Endothelial cell of umbilical vein (primary cell): ENCODE results near the gene LRR1. TPM values are rescaled to one million over a fixed set of nuclear protein-coding genes. Genes with fewer than 3 reads are reported as not detected.

Experiments
- BruUV-seq: library from RNA; stranded (reverse); fragments of 400-500 nt; replicated peaks from 2 replicates; lab custom pipeline; 2021; lab: Mats Ljungman, UMichigan
- CTCF ChIA-PET: fragments of 300-600, 350-600 bp; sonication (Branson Sonifier 250); formaldehyde crosslinking; loops from one replicate; lab custom pipeline; 2021; ENCODE audit warnings: antibody characterized with exemption, inconsistent platforms; lab: Charles Lee
- POLR2A ChIA-PET: fragments of 300-600, 350-600 bp; sonication (Branson Sonifier 250); formaldehyde crosslinking; loops from one replicate; lab custom pipeline; 2021; ENCODE audit warnings: antibody characterized with exemption, inconsistent platforms; lab: Charles Lee
- DNase-seq: peaks from one replicate; pipeline ENCODE4 v3.0.0-alpha.2; 2011; ENCODE audit warnings: low read depth, low spot score
- FAIRE-seq: peaks from 2 replicates; lab custom pipeline; 2011; peaks lifted over from hg19 to GRCh38; lab: Jason Lieb, UNC
- H2AFZ ChIP-seq: 2 replicates; pipeline ENCODE4 v1.6.0; 2012; ENCODE audit warnings: low read depth, low read length, control low read depth, inconsistent platforms
- H3K27ac ChIP-seq: 2 replicates; pipeline ENCODE4 v1.5.1; 2011; ENCODE audit warnings: low read depth, mild to moderate bottlenecking, control low read depth, low read length, moderate library complexity; ENCODE audit not compliant: insufficient read depth
- H3K27me3 ChIP-seq, 2 experiments: 2 replicates each; pipeline versions ENCODE4 v1.6.0 to v1.6.1; 2011; ENCODE audit warnings: low read length in 2 of 2, mixed read lengths in 1 of 2; ENCODE audit not compliant: control insufficient read depth in 2 of 2, insufficient read depth in 2 of 2
- H3K36me3 ChIP-seq, 2 experiments: 2 replicates in 1 of 2; 3 replicates in 1 of 2; pipeline ENCODE4 v1.5.1; 2011; ENCODE audit warnings: low read length in 2 of 2, mild to moderate bottlenecking in 1 of 2, moderate library complexity in 1 of 2; ENCODE audit not compliant: control insufficient read depth in 2 of 2, insufficient read depth in 2 of 2; ENCODE audit errors: extremely low read depth in 1 of 2
- H3K4me1 ChIP-seq: 3 replicates; pipeline ENCODE4 v1.5.1; 2011; ENCODE audit warnings: mild to moderate bottlenecking, low read length; ENCODE audit not compliant: control insufficient read depth, insufficient read depth; ENCODE audit errors: extremely low read depth
- H3K4me2 ChIP-seq: 2 replicates; pipeline ENCODE4 v1.6.1; 2011; ENCODE audit warnings: low read length, control low read depth, mixed read lengths; ENCODE audit not compliant: insufficient read depth
- H3K4me3 ChIP-seq, 3 experiments: fragments of 200-600 bp in 1 of 3; sonication (generic), shearing (Covaris generic) in 1 of 3; replicated peaks in 1 of 3; 2 replicates each; pipeline ENCODE4 v1.5.1; 2011 to 2016; ENCODE audit warnings: control low read depth in 3 of 3, low read length in 3 of 3, mild to moderate bottlenecking in 2 of 3, inconsistent platforms in 1 of 3, low read depth in 1 of 3, moderate library complexity in 1 of 3; ENCODE audit not compliant: insufficient read depth in 1 of 3
- H3K79me2 ChIP-seq: 2 replicates; pipeline ENCODE4 v1.6.0; 2012; ENCODE audit warnings: low read length, inconsistent platforms; ENCODE audit not compliant: control insufficient read depth, insufficient read depth
- H3K9ac ChIP-seq: replicated peaks from 2 replicates; pipeline ENCODE3; 2011; ENCODE audit warnings: low read length, control low read depth; ENCODE audit not compliant: insufficient read depth; ENCODE audit errors: extremely low read depth
- H3K9me1 ChIP-seq: replicated peaks from 3 replicates; pipeline ENCODE4 v1.6.0; 2011; ENCODE audit warnings: mild to moderate bottlenecking, low read length; ENCODE audit not compliant: control insufficient read depth, insufficient read depth; ENCODE audit errors: extremely low read depth
- H3K9me3 ChIP-seq: replicated peaks from 2 replicates; pipeline ENCODE4 v1.5.1; 2012; ENCODE audit warnings: low read length, inconsistent platforms; ENCODE audit not compliant: control insufficient read depth, insufficient read depth
- H4K20me1 ChIP-seq: replicated peaks from 2 replicates; pipeline ENCODE3; 2011; ENCODE audit warnings: mild to moderate bottlenecking, low read length; ENCODE audit not compliant: control insufficient read depth, insufficient read depth; ENCODE audit errors: extremely low read depth
- CTCF ChIP-seq, 2 donors: IDR thresholded peaks; 1 replicate in 1 of 2; 2 replicates in 1 of 2; pipeline ENCODE4 v1.5.1; 2011; ENCODE audit warnings: low read length in 2 of 2, mild to moderate bottlenecking in 2 of 2, moderate library complexity in 2 of 2, control low read depth in 1 of 2, inconsistent platforms in 1 of 2, low read depth in 1 of 2; ENCODE audit not compliant: insufficient read depth in 1 of 2; ENCODE audit errors: extremely low read depth in 1 of 2
- EZH2 ChIP-seq: IDR thresholded peaks from 2 replicates; pipeline ENCODE4 v1.6.1; 2012; ENCODE audit warnings: borderline replicate concordance, low read depth, mild to moderate bottlenecking, moderate library complexity, low read length, inconsistent platforms; ENCODE audit not compliant: severe bottlenecking
- FOS ChIP-seq: IDR thresholded peaks from 2 replicates; pipeline ENCODE4 v1.6.1; 2011; ENCODE audit warnings: mild to moderate bottlenecking, low read length, moderate library complexity, borderline replicate concordance; ENCODE audit not compliant: insufficient read depth
- GATA2 ChIP-seq: IDR thresholded peaks from 2 replicates; pipeline ENCODE4 v1.7.0; 2011; ENCODE audit warnings: low read depth, mild to moderate bottlenecking, moderate library complexity, mixed read lengths, low read length; ENCODE audit not compliant: insufficient read length, insufficient read depth
- JUN ChIP-seq: IDR thresholded peaks from 2 replicates; pipeline ENCODE4 v1.6.1; 2011; ENCODE audit warnings: borderline replicate concordance, low read depth; ENCODE audit not compliant: insufficient read length, insufficient read depth
- MAX ChIP-seq: IDR thresholded peaks from 2 replicates; pipeline ENCODE4 v1.6.1; 2011; ENCODE audit not compliant: insufficient read depth, insufficient read length
- MYC ChIP-seq: IDR thresholded peaks from one replicate; pipeline ENCODE4 v1.6.1; 2011; ENCODE audit warnings: mild to moderate bottlenecking, low read depth, low read length
- POLR2A ChIP-seq: IDR thresholded peaks from 2 replicates; pipeline ENCODE4 v1.6.1; 2012; ENCODE audit warnings: low read depth, mild to moderate bottlenecking, control low read depth, low read length
- POLR2AphosphoS5 ChIP-seq: IDR thresholded peaks from 2 replicates; pipeline ENCODE4 v1.6.1; 2012; ENCODE audit warnings: low read depth, mild to moderate bottlenecking, control low read depth, low read length, moderate library complexity; ENCODE audit not compliant: insufficient read depth
- dilution Hi-C: fragments of 300-500 bp; cut with MboI; formaldehyde crosslinking; loops from one replicate; pipeline ENCODE4 v1.15.0; 2019; ENCODE audit warnings: low sequenced_read_pairs; ENCODE audit not compliant: extremely low pct_ligation_motif_present
- intact Hi-C: fragments of 100-400 bp; cut with micrococcal nuclease; formaldehyde crosslinking; loops from one replicate; pipeline ENCODE4 v1.10.0; 2022
- polyA plus RNA-seq, 4 experiments: library from polyadenylated mRNA; depleted of rRNA in 3 of 4; stranded (reverse) in 3 of 4; unstranded in 1 of 4; fragments of >200 nt; gene quantifications; 2 replicates each; pipeline versions ENCODE4 v1.2.1 to v1.2.3, GENCODE V29; 2011 to 2012; ENCODE audit warnings: missing spikeins in 1 of 4
- total RNA-seq: library from RNA; stranded (reverse); gene quantifications from 2 replicates; pipeline ENCODE4 v1.2.3, GENCODE V29; 2021

The LRR1 gene
- total and polyA plus RNA-seq, 2 donors (not counting 3 experiments of a cell fraction or from before 2014, with no cell fraction given), result 17.7 to 30.9 TPM

- no peak for FAIRE-seq
- Histone ChIP-seq H2AFZ (no peak overlapping the region), H3K9me1 (no peaks in the 10 kb centered on the region), H3K36me3 (no peaks in the 10 kb centered on the region), H3K4me3 (no peak overlapping the region), H3K9ac (no peak overlapping the region), H3K4me2 (no peak overlapping the region), H3K27ac (no peak overlapping the region), H3K79me2 (no peaks in the 10 kb centered on the region), H4K20me1 (no peaks in the 10 kb centered on the region), H3K9me3 (no peaks in the 10 kb centered on the region), H3K4me1 (no peaks in the 10 kb centered on the region), H3K27me3 (no peaks in the 10 kb centered on the region)
- ChIA-PET CTCF (no interaction called here), POLR2A (no interaction called here)
- DNase-seq, result no peak
- dilution Hi-C loops (no loop called here), intact Hi-C loops (no loop called here)
- no peak for TF ChIP-seq POLR2A
- TF ChIP-seq FOS, result no peak
- TF ChIP-seq JUN, result no peak
- no peak for TF ChIP-seq CTCF (IDR thresholded peaks at IDR 0.05; ENCODE audit: extremely low read depth in 1 of 2, insufficient read depth in 1 of 2, low read depth in 1 of 2, low read length in 2 of 2)
- no peak for TF ChIP-seq MYC
- no peak for TF ChIP-seq EZH2
- TF ChIP-seq GATA2, result no peak
- no peak for TF ChIP-seq POLR2AphosphoS5
- TF ChIP-seq MAX, result no peak
- no TSS peak for BruUV-seq
Measured at GRCh38 chr14:49559979-49560768, 38.6 kb upstream of the LRR1 start.
